Measurements from ENCODE around the gene VWA5B2. TPM values are rescaled to one million over a fixed set of nuclear protein-coding genes. Genes with fewer than 3 reads are reported as not detected.

The VWA5B2 gene
- total RNA-seq, 1 experiment from 2014 or later = 1.6 TPM

- CTCF ChIA-PET = no interaction called here
- POLR2A ChIA-PET = no interaction called here
- Histone ChIP-seq H3K9me3 (no peaks in the 10 kb centered on the region), H3K4me3 (ENCODE audit: low read depth, low read length) (no peak overlapping the region), H3K4me1 (0 out of 2 replicates have a peak, but pooled peaks cover 8% of the 10 kb centered on the region), H3K36me3 (ENCODE audit: control insufficient read depth, insufficient read depth, low read length) (peaks cover 4% of the 10 kb centered on the region; the same call in 1 of the 2 replicates), H3K27me3 (replicated peaks; ENCODE audit: control insufficient read depth, insufficient read depth, low read length) (no peaks in the 10 kb centered on the region)
- Mint-ChIP-seq H3K27ac (ENCODE audit: unreplicated experiment) (no peak overlapping the region), H3K4me1 (ENCODE audit: low read depth, unreplicated experiment) (peaks cover 15% of the 10 kb centered on the region), H3K4me3 (ENCODE audit: unreplicated experiment) (no peak overlapping the region), H3K27me3 (ENCODE audit: insufficient read depth, unreplicated experiment) (no peaks in the 10 kb centered on the region), H3K36me3 (ENCODE audit: insufficient read depth, unreplicated experiment) (peaks cover 70% of the 10 kb centered on the region), H3K9me3 (ENCODE audit: unreplicated experiment) (no peaks in the 10 kb centered on the region)
- BruUV-seq (replicated peaks) = no TSS peak
- DNase-seq = no peak
- intact Hi-C loops (cut with micrococcal nuclease; ENCODE audit: unreplicated experiment) = no loop called here
- no peak for TF ChIP-seq CTCF (IDR thresholded peaks at IDR 0.05; ENCODE audit: insufficient read depth in 1 of 2, low read depth in 1 of 2, low read length in 1 of 2, severe bottlenecking in 1 of 2, unreplicated experiment in 1 of 2)
Observed at GRCh38 chr3:184189421-184189820, 40.0 kb upstream of the VWA5B2 start.

- ChIA-PET POLR2A (no interaction called here), CTCF (no interaction called here)
- Histone ChIP-seq H3K4me1 (no peaks in the 10 kb centered on the region), H3K4me3 (ENCODE audit: low read depth, low read length) (no peak overlapping the region), H3K9me3 (no peaks in the 10 kb centered on the region), H3K27me3 (replicated peaks; ENCODE audit: control insufficient read depth, insufficient read depth, low read length) (no peaks in the 10 kb centered on the region), H3K36me3 (ENCODE audit: control insufficient read depth, insufficient read depth, low read length) (peaks cover 4% of the 10 kb centered on the region; the same call in 1 of the 2 replicates)
- no TSS peak for BruUV-seq (replicated peaks)
- DNase-seq = no peak
- Mint-ChIP-seq H3K4me3 (ENCODE audit: unreplicated experiment) (no peak overlapping the region), H3K27me3 (ENCODE audit: insufficient read depth, unreplicated experiment) (no peaks in the 10 kb centered on the region), H3K27ac (ENCODE audit: unreplicated experiment) (no peak overlapping the region), H3K36me3 (ENCODE audit: insufficient read depth, unreplicated experiment) (peaks cover 59% of the 10 kb centered on the region), H3K4me1 (ENCODE audit: low read depth, unreplicated experiment) (no peaks in the 10 kb centered on the region), H3K9me3 (ENCODE audit: unreplicated experiment) (no peaks in the 10 kb centered on the region)
- TF ChIP-seq CTCF (IDR thresholded peaks at IDR 0.05; ENCODE audit: insufficient read depth in 1 of 2, low read depth in 1 of 2, low read length in 1 of 2, severe bottlenecking in 1 of 2, unreplicated experiment in 1 of 2) = no peak
- intact Hi-C loops (cut with micrococcal nuclease; ENCODE audit: unreplicated experiment) = no loop called here
Observed at GRCh38 chr3:184192889-184193288, 36.5 kb upstream of the VWA5B2 start.

GRCh38 chr3:184193991-184194539 is 35.3 kb upstream of the VWA5B2 start:
- no peaks in the 10 kb centered on the region for H3K4me1 ChIP-seq
- H3K36me3 ChIP-seq (ENCODE audit: control insufficient read depth, insufficient read depth, low read length) = peaks cover 4% of the 10 kb centered on the region; the same call in 1 of the 2 replicates
- H3K4me3 Mint-ChIP-seq (ENCODE audit: unreplicated experiment) = no peak overlapping the region
- H3K36me3 Mint-ChIP-seq (ENCODE audit: insufficient read depth, unreplicated experiment) = peaks cover 49% of the 10 kb centered on the region
- H3K9me3 ChIP-seq = no peaks in the 10 kb centered on the region
- H3K27me3 ChIP-seq (replicated peaks; ENCODE audit: control insufficient read depth, insufficient read depth, low read length) = no peaks in the 10 kb centered on the region
- no peaks in the 10 kb centered on the region for H3K9me3 Mint-ChIP-seq (ENCODE audit: unreplicated experiment)
- H3K27me3 Mint-ChIP-seq (ENCODE audit: insufficient read depth, unreplicated experiment) = no peaks in the 10 kb centered on the region
- H3K4me3 ChIP-seq (ENCODE audit: low read depth, low read length) = no peak overlapping the region
- no peaks in the 10 kb centered on the region for H3K4me1 Mint-ChIP-seq (ENCODE audit: low read depth, unreplicated experiment)
- BruUV-seq (replicated peaks) = no TSS peak
- DNase-seq = no peak
- ChIA-PET POLR2A (no interaction called here), CTCF (no interaction called here)
- no peak overlapping the region for H3K27ac Mint-ChIP-seq (ENCODE audit: unreplicated experiment)
- intact Hi-C loops (cut with micrococcal nuclease; ENCODE audit: unreplicated experiment) = no loop called here
- TF ChIP-seq CTCF (IDR thresholded peaks at IDR 0.05; ENCODE audit: insufficient read depth in 1 of 2, low read depth in 1 of 2, low read length in 1 of 2, severe bottlenecking in 1 of 2, unreplicated experiment in 1 of 2) = no peak
